H1 (cell line): Measurements from ENCODE around the gene RNF157. TPM values are rescaled to one million over a fixed set of nuclear protein-coding genes. Genes with fewer than 3 reads are reported as not detected.

Experiments
- POLR2A ChIP-seq, 2 experiments: IDR thresholded peaks; 1 replicate in 1 of 2; 2 replicates in 1 of 2; pipeline ENCODE4 v1.6.1; 2011; ENCODE audit warnings: low read depth in 2 of 2, low read length in 2 of 2, mild to moderate bottlenecking in 2 of 2; ENCODE audit errors: control extremely low read depth in 1 of 2
- polyA plus RNA-seq, 7 experiments: library from polyadenylated mRNA; depleted of rRNA in 3 of 7; stranded (reverse) in 5 of 7; unstranded in 2 of 7; fragments of >200 nt in 5 of 7; fragments of 200-250 nt in 2 of 7; gene quantifications; 1 replicate in 5 of 7; 2 replicates in 1 of 7; 4 replicates in 1 of 7; pipeline versions ENCODE4 v1.2.1 to v1.2.3, GENCODE V29; 2011 to 2013; ENCODE audit warnings: missing spikeins in 2 of 7, mixed read lengths in 2 of 7
- total RNA-seq: library from RNA; stranded (reverse); fragmentation: NEBNext Ultra II Directional; extraction: Animal tissue kit (Norgen Biotek cat#: 25700); gene quantifications from 2 replicates; pipeline ENCODE4 v1.2.1, GENCODE V29; 2021

RNF157 gene
- total and polyA plus RNA-seq, 2 of the 8 experiments (the other 6 are each of a cell fraction or from before 2014, with no cell fraction given): 13.4 to 16.7 TPM

DNA sequence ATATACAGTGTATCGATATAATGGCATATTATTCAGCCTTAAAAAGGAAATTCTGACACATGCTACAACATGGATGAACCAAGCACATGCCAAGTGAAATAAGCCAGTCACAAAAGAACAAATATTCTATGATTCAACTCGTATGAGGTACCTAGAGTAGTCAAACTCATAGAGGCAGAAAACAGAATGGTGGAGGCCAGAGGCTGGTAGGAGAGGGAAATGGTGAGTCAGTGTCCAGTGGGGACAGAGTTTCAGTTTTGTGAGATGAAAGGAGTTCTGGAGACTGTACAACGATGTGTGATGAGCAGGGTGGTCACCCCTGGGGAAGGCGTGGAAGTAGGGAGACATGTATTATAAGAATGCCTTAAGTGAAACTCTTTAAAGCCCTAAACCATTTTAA lies 39.9 kb downstream of the RNF157 start (continued):
- no peak for TF ChIP-seq POLR2A (IDR thresholded peaks at IDR 0.05; ENCODE audit: control extremely low read depth in 1 of 2, low read depth in 2 of 2, low read length in 2 of 2)
- TF ChIP-seq, all 59 proteins: peak for 0
